Measurements from ENCODE around the gene NPHP4. TPM values are rescaled to one million over a fixed set of nuclear protein-coding genes. Genes with fewer than 3 reads are reported as not detected.

The NPHP4 gene
- total and polyA plus RNA-seq, 9 of the 15 experiments (the other 6 are each of a cell fraction or from before 2014, with no cell fraction given) = 0.52 to 26.2 (median 6.7) TPM

DNA sequence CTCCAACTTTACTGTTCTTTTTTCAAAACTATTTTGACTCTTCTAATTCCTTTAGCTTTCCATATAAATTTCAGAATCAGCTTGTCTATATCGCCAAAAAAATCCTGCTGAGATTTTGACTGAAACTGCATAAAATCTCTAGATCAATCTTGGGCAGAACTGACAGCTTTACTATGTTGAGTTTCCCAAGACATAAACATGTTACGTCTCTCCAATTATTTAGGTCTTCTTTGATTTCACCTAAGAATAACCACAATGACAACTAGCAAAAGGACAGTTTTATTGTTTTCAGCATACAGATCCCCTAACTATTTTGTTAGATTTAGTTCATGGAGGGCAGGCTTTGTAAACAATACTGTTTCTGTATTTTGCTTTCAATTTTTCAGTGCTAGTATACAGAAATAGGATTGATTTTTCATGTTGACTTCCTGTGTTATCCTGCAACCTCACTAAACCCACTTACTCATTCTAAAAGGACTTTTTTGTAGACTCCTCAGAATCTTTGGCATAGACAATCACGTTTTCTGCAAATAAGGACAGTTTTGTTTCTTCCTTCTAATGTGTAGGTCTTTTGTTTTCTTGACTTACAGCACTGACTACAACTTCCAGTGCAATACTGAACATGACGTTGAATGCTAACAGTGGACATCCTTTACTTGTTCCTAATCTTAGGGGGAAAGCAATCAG lies 63.4 kb downstream of the NPHP4 start (continued):
- TF ChIP-seq PHF8 (IDR thresholded peaks at IDR 0.05; ENCODE audit: borderline replicate concordance, low read length) (no peak), ZNF324 (CRISPR knock-in tag; IDR thresholded peaks at IDR 0.05) (no peak), SRF (CRISPR knock-in tag; IDR thresholded peaks at IDR 0.05) (no peak), DMBX1 (CRISPR knock-in tag; IDR thresholded peaks at IDR 0.05; ENCODE audit: borderline replicate concordance) (no peak)

DNA sequence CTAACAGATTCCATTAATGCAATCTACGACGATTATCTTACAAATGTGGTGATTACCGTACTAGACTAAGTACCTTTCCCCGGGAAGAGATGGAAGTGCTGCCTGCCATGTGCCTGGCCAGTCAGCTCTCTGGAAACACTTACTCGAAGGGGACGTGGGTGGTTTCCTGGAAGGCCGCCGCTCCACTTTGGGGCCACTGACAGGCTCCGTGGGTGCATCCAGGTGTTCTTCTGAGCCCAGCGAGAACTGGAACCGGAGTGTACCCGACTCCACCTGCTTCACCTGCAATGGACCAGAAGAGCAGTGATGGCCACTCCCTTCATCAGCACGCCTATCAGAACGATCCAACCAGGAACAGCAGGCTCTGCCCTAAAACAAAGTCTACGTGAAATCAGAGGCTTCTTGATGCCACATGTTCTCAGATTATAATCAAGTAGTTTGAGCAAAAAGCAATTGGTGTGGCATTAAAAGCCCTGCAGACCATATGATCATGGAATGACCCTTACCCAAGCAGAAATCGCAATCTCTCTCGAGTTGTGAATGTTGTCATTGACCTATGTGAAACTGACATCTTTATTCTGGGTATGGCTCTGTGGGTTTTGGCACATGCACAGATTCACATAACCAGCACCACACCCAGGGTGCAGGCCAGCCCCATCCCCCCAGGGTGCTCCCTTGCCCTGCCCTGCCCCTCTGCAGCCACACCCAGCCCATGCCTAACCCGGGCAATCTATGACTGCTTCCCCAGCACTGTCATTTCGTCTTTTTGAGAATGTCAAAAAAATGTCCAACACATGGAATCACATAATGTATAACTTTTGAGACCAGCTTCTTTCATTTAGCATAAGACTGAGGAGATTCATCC lies 64.5 kb downstream of the NPHP4 start:
- Histone ChIP-seq H3K4me3 (no peak overlapping the region), H3K4me2 (ENCODE audit: insufficient read depth, low read length) (no peak overlapping the region), H3K27ac (ENCODE audit: extremely low read depth, low read depth, low read length) (no peak overlapping the region), H3K79me2 (ENCODE audit: control insufficient read depth, insufficient read depth, low read length) (no peaks in the 10 kb centered on the region), H4K20me1 (replicated peaks; ENCODE audit: control insufficient read depth, insufficient read depth, low read length) (no peaks in the 10 kb centered on the region), H3K9me3 (replicated peaks; ENCODE audit: control insufficient read depth, insufficient read depth, low read depth, low read length) (no peaks in the 10 kb centered on the region), H3K9ac (ENCODE audit: insufficient read depth in 1 of 2, low read depth in 2 of 2, low read length in 2 of 2) (no peak overlapping the region; a peak in 1 of 4 replicates), H2AFZ (ENCODE audit: low read depth, low read length) (no peak overlapping the region), H3K36me3 (ENCODE audit: control insufficient read depth, insufficient read depth, low read length) (peaks cover 25% of the 10 kb centered on the region; the same call in 2 of the 3 replicates), H3K4me1 (replicated peaks in 1 of 2; ENCODE audit: control insufficient read depth in 2 of 2, insufficient read depth in 2 of 2, low read length in 2 of 2) (no peaks in the 10 kb centered on the region), H3K27me3 (ENCODE audit: control insufficient read depth in 2 of 2, insufficient read depth in 2 of 2, low read length in 2 of 2) (no peaks in the 10 kb centered on the region), H3K9me1 (ENCODE audit: control insufficient read depth, insufficient read depth, low read length) (no peaks in the 10 kb centered on the region)
- ChIA-PET POLR2A (interaction anchor here (1.4 kb wide), 1 partner anchor 17 kb away, joined by 5 read pairs; no protein-coding TSS in a partner anchor), CTCF (ENCODE audit: low intra/inter-chr PET ratio) (no interaction called here)
- 86% methylated on average over 19 of the region's 19 CpGs for WGBS (ENCODE audit: insufficient coverage, low coverage, missing lambda C conversion rate)
- intact Hi-C loops (cut with micrococcal nuclease) = no loop called here
- no peak for ATAC-seq
- no peak for FAIRE-seq
- in situ Hi-C loops (cut with MboI) = no loop called here
- TF ChIP-seq CHCHD3 (CRISPR knock-in tag; IDR thresholded peaks at IDR 0.05) (no peak), HMG20A (CRISPR knock-in tag; conservative IDR thresholded peaks at IDR 0.05) (no peak), ZNF274 (IDR thresholded peaks at IDR 0.05; ENCODE audit: borderline replicate concordance, low read depth, low read length) (no peak), EP400 (IDR thresholded peaks at IDR 0.05) (no peak)
- no TSS peak for BruUV-seq (replicated peaks)
- no peak for DNase-seq (ENCODE audit: extremely low read depth in 1 of 4, low spot score in 3 of 4)
